Activated CD4-positive, alpha-beta T cell treated with anti-CD3 and anti-CD28 coated beads for 24 hours (primary cell): Measurements from ENCODE around the gene TTK.

Source experiments
- DNase-seq, 2 donors: peaks; one replicate each; pipeline ENCODE4 v3.0.0-alpha.2; 2020; ENCODE audit warnings: low read depth in 2 of 2

The TTK gene

DNA sequence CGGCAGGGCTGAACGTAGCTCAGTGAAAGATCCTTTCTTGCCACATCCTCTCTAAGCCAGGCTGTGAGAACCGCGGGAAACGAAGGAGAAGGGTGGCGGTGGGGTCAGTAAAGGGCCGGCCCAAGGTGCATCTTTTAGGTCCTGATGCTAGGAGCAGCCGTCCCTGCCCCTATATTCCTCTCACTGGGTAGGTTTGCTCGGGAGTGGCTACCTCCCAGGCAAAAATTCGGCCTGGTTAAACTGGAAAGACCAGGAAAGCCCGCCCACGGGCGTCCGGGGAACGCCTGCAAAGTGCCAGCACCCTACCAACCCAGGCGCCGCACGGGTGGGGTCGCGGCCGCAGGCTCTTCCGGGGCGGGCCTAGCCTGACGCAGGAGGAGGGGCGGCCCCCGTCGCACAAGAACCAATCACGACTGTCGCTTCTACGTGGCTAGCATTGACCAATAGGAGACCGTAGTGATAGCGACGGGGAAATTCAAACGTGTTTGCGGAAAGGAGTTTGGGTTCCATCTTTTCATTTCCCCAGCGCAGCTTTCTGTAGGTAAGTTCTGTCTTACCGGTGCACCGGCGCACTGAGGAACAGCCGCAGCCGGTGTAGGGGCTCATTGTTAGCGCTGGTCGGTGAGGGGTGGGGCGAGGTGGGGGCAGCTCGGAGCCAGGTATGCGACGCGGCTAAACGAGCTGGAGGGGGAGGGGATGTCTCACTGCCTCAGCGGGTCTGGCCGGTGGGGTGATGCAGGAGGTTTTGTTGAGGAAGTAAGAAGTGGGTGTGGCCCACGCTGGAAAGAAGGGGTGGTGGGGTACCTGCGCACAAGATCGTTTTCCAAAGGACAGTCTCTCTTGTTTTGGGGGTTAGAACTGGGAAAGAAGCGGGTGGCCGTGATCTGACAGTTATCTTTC, at the start of gene TTK:
TTK (plus strand) TSS at position 477 of the 900 bp plus-strand sequence. CDS start 1,195 bp downstream, outside the sequence.
- peak; percentile 76 to 78 for DNase-seq

DNA sequence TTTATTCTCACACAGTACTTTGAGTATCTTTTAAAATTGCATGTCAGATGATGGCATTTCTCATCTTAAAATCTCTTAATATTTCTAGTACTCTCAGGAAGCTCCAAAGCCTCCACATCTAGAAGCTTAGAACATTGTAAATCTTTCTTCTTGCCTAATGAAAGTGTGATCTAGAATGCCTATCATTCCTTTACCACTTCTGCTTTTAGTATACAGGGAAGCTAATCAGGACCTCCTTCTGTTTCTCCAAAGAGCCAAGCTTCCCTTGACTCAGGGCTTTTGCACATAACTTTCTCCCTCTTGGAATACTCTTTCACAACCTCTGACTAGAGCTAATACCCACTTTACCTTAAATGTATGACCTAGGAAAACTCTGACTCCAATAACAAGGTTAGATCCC, 49.6 kb upstream of the TTK start:
- no peak for DNase-seq

DNA sequence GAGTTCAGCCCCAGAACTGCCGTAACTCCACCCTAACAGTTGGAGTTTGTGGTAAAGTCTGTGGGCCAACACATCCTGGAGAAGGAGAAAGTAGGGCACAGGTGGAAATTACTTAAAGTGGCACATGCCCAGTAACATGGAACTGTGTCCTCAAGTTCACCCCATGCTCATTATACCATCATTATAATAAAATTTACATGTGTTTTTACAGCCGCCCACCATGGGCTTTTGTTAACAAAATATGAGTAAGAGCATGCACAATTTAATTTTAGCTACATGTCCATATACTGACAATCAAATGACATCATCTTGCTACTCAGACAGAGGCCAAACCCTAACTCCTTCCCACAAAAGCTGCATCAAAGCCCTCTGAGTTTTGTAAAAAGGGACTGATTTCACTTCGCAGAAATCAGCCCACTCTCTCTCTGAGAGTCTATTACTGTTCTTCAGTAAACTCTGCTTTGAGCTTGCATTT, 39.8 kb upstream of the TTK start:
- DNase-seq = no peak

DNA sequence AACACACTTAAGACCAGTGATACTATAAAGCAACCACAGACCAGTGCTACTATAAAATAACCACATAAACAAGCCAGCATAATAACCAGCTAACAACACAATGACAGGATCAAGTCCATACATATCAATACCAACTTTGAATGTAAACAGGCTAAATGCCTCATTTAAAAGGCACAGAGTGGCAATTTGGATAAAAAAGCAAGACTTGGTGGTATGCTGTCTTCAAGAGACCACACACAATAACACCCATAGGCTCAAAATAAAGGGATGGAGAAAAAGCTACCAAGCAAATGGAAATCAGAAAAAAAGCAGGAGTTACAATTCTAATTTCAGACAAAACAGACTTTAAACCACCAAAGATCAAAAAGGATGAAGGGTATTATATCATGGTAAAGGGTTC, 37.3 kb upstream of the TTK start:
- DNase-seq = no peak

DNA sequence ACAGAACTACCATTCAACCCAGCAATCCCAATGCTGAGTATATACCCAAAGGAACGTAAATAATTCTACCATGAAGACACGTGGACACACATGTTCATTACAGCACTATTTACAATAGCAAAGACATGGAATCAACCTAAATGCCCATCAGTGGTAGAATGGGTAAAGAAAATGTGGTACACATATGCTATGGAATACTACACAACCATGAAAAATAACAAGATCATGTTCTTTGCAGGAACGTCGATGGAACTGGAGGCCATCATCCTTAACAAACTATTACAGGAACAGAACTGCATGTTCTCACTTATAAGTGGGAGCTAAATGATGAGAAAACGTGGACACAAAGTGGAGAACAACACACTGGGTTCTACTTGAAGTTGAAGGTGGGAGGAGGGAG, 34.7 kb upstream of the TTK start:
- no peak for DNase-seq

DNA sequence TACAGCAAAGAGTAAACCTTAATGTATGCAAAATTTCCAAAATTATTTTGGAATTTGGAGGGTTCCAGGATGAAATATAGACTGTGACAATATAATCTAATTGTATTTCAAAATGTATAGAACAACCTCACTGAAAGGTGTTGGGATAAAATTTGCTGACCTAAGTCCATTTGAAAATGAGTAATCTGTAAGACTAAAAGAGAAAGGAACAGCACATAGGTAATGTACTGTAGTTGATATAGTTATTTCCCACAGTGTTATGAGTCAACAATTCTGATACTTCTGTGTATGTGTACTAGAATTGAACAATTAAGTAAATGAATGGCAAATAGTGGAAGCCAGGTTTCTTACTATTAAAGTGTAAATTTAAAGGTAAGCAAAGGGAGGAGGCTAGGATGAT, 33.3 kb upstream of the TTK start:
- DNase-seq = no peak

DNA sequence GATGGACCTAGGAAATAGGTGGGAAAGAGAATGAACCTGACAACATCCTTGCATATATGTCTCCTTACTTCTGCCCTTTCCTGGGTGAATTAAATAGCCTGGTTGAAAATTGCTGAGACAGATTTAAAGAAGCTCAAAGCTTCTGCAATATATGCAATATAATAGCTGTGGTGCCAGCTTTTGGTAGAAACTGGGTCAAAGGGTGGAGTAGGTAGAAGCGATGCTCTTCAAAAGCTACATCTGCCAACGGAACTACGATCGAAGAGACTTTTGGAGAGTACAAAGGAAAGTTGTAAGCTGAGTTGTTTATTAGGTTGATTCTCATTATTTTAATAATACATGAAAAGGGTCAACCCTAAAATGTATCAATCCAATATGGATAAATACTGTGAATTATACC, 22.8 kb upstream of the TTK start:
- DNase-seq = no peak

DNA sequence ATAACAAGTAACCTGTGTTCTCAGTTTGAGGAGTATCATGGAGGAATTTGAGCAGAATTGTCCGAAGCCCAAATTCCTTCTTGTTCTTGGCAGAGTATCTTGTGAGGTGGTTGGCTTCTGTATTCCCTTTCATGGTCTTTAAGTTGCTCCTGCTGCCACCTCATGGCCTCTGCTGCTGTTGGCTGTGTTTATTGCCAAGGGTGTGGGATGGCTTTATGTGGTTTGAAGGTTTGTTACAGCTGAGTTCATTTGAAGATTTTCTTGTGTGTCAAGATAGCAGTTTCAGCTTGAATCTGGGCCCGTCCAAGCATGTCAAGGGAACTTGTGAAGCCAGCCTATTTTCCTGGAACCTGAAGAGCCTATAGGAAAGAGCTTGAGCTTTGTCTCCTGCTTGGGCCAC, 20.2 kb upstream of the TTK start:
- DNase-seq = no peak

DNA sequence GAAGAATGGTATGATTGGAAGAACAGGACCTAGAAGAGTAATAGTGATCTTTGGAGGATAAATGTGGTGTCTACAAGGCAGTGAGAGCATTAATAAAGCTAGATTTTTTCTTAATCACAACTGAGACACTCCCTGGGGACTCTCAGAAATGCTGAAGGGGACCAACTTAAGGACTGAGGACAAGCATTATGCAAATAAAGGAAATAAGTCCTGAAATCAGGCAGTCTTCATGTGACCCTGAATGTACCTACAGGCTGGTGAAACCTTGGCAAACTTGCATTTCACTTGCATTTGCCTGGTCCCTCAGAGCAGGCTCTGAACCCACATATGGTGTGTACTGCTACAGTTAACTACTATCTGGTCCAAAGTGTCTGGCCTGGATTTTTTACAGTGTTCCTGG, 19.3 kb upstream of the TTK start:
- no peak for DNase-seq

DNA sequence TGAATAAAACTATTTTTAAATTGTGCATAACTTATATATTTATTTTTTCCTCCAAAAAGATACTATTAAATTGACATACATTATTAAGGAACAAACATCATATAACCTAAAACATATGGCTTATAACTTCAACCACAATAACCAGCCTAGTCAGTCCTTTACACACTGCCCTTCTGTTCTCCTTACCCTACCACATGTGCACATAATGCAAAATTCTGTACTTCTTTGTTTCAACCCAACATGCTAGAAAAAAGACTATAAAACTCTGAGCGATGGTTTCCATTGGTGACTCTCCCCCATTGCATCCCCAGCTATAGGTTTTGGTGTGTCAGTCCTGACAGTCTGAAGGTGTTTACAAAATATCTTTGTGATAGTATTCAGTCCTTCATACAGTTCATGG, 14.8 kb upstream of the TTK start:
- no peak for DNase-seq

DNA sequence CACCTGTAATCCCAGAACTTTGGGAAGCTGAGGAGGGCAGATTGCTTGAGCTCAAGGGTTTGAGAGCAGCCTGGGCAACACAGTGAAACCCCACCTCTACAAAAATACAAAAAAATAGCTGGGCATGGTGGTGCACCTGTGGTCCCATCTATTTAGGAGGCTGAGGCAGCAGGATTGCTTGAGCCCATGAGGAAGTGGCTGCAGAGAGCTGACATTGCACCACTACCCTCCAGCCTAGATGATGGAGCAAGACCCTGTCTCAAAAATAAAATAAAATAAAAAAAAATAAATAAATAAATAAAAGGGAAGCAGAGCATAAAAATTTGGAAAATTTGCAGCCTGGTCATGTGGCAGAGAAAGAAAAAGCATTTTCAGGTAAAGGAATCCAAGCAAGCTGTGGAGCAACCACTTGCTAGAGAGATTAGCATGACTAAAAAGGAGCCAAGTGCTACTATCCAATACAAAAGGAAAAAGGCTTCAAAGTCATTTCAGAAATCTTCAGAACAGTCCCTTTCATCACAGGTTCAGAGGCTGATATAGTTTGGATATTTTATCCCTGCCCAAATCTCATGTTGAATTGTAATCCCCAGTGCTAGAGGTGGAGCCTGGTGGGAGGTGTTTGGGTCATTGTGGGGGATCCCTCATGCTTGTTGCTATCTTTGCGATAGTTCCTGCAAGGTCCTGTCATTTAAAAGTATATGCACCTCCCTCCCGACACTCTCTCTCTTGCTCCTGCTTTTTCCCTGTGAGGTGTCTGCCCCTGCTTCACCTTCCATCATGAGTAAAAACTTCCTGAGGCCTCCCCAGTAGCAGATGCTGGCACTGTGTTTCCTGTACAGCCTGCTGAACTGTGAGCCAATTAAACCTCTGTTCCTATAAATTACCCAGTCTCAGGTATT, 11.2 kb upstream of the TTK start:
- no peak for DNase-seq

DNA sequence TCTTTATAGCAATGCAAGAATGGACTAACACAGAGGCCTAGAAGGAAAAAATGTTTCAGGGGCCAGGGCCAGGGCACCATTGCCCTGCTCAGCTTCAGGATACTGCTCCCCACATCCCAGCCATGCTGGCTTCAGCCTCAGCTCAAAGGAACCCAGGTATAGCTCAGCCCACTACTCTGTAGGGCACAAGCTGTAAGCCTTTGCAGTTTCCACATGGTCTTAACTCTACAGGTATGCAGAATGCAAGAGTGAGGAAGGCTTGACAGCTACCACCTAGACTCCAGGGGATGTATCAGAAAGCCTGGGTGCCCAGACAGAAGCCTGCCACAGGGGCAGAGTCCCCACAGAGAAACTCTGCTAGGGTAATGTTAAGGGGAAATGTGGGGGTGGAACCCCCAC, 10.5 kb upstream of the TTK start:
- DNase-seq = no peak

DNA sequence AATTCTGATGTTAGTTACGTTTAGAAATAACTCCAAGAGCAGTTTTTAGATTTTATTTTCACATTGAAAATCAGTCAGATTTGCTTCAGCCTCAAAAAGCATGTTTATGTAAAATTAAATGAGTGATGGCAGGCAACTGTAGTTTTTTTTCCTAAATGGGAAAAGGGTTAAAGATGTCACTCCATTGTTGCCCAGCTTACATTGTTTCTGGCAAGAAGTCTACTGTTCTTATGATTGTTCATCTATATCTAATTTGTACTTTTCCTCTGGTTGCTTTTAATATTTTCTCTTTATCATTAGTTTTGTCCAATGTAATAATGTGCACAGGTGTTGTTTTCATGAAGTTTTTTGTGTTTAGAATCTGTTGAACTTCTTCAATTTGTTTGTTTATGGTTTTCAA, 6.7 kb upstream of the TTK start:
- no peak for DNase-seq

DNA sequence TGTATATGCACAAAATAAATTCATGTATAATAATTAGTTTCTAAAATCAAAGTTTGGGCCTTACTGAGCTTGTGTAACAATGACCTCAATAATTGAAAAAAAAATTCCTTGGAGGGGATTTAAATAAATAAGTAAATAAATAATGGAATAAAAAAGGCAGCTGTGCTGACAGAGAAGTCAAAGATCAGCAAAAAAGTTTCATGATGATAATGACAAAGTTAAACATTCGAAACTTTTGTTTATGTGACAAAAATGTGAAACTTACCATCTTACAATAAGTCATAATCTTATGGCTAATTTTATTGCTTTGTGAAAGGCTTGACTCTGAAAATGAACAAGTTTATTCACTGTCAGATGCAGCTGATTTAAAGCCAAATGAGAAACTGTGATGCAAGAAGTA, 3.1 kb upstream of the TTK start:
- no peak for DNase-seq

DNA sequence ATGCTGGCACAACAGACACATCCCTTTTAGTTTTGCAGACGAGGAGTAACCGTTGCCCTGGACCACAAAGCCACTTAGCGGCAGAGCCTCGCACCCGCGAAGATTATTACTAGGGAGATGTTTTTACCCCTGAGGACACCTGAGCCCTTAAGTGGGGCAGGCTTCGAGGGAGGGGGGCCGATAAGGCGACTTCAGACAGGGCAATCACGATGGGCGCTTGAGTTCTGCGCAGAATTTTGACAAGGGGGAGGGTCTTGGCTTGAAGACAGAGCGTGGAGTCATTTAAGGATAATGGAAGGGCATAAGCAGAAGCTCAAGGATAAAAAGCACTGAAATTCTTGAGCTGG, 650 bp upstream of the TTK start:
- peak in 1 of 2 donors; percentile 2 for DNase-seq

DNA sequence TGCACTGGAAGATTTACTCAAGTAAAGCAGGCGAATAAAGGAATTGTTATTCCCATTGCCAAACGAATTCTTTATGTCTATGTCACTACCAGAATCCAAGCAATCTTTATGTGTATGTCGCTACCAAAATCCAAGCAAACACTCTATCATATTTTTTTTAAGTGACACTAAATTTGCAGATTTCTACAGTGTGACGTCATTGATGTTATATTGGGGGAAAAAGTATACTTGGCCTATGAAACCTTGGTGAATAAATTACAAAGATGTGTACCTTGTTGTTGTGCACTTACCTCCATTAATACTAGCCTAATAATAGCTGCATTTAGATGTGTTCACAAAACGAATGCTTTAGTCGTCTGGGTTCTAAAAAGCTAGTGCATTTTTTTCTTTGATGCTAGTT, 957 bp downstream of the TTK start:
- DNase-seq = no peak

DNA sequence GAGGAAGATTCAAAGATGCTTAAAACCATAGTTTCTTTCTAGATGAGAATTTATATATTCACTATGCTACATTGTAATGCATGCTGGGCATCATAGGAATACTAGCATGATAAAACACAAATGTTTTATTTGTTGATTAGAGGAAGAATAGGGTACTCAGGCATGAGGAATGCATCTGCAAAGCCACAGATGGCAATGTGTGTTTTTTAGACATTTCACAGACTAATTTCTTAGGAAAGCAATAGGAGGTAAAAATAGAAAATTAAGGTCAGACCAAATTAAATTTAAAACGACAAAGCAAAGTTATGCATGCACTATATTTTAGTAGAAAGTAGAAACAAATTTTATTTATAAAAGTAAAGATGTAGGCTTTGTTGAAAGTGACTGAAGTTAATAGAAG, 2.1 kb downstream of the TTK start:
- DNase-seq = no peak

DNA sequence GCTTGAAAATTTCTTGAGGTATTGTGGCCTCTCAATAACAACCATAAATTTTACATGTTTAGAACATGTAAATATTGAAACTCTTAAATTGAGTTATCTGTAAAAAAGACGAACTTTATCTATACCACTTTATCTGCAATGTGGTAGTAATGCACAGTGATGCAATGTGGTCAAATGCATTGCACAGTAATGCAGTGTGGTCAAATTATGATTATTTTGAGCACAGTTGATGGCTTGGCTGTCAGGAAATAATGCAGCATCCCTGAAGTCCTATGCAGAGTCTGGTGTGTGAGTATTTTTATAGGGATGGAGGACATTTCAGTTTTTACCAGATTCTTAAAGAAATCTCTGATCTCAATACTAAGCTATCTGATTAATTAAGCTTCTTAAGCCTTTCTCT, 5.1 kb downstream of the TTK start:
- DNase-seq = no peak

DNA sequence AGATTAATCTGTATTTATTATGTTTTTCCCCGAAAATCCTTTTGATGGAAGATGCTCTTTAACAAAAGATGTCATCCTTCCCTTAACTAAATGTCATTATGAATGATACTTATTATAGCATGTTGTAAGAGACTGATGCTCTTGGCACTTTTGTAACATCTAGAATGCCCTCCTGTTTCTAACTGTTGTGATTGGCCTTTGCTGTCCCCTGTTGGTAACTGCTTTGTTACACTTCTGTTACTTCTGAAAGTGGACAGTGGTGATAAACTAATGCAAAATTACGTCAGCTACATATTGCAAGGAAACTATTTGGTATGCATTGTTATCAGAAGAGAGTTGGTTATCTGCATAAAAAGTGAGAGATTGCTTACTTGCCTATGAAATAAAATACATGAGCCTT, 5.8 kb downstream of the TTK start:
- no peak for DNase-seq

DNA sequence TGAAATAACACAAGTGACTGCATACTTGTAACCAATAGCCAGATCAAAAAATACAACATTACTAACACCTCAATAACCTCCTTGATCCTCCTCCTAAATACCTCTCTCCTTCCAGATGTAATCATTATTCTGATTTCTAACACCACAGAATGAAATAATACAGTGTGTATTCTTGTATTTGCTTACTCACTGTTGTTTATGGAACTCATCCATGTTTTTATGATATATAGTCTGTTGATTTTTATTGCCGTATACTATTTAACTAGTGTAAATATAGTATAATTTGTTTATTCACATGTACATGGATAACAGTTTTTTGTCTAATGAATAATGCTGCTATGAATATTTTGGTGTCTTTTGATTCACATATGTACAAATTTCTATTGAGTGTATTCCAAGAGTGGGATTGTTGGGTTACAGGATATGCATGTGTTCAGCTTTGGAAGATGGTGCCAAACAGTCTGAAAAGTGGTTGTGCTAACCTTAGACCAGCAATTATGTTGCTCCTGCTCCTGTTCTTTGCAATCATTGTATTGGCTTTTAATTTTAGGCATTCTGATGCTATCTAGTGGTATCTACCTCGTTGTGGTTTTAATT, 11.5 kb downstream of the TTK start:
- no peak for DNase-seq

DNA sequence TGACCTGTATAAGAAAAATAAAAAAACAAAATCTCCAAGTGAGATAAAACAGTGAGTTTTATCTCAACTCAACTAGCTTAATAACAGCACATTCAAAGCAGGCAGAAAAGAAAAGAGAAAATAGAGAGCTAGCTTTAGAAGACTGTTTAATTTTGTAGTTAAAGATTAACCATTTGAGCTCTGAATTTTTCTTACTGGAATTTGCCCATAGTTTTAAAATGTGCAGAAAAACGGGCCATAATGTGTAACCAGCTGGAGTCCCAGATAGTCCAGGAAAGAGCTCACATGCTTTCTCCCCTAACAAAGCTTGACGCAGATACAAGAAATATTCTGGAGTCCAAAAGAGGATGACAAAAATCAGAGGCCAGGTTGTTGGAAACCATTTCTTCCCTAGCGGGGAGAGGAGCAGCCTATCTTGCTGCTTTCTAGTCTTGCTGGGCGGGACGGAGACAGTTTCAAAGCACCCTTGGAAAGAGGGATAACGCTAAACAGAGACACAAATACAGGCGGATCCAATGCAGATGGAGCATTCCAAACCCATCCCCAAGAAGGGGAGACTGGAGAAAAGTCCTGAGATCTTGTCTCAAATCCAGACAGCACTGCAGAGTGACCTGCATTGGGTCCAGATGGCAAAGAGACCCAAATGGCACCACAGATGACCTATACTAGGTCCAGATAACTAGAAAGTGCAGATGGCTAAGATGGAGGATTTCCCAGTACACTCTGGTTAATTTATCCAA, 16.1 kb downstream of the TTK start:
- no peak for DNase-seq

DNA sequence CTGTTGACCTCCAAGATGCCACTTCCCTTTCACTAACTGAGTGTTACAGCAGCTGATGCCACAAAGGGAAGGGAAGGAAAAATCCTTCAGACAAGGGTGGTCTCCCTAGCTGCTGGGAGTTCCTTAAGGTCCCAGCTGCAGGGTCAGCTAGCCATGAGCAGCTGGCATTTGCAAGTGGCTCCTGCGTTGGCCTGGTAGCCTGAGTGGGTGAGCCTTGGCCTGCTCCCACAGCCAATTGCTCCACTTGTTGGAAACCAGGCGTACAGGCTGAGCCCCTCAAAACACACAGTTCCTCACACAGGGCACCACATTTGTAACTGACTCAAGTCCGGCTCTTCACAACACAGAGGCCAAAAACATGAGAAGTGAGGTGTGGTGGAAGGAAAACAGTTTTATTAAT, 16.7 kb downstream of the TTK start:
- DNase-seq = no peak
